ENCODE measurements around the gene ABCC10.
"Not testable (repeated sequence)": the region's sequence is repeated elsewhere in the genome, so short reads cannot be mapped to it uniquely, and the experiment has no call there.

The ABCC10 gene

DNA sequence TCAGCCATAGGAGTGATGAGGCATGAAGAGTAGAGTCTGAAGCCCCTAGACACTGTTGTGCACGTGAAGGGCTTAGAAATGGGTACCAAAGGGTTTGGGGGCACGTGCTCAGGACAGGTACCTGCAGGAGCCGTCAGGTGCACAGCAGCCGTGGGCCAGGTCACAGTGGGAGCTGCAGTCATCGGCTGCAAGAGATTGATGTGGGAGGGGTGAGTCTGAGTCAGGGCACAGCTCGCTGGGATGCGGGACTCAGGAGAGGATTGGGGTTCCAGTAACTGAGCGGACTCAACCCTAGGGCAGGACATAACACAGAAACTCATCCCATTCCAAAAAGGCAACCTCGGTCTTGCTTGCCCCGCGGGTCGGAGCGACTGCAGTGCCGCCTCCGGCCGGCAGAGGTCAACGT, 27.0 kb downstream of the ABCC10 start:
- Histone ChIP-seq H3K27ac (replicated peaks) (no peak overlapping the region), H3K4me3 (replicated peaks; ENCODE audit: insufficient read depth, low read length) (peak overlapping the region; percentile 55), H3K27me3 (ENCODE audit: insufficient read depth, poor library complexity, severe bottlenecking) (peaks cover 13% of the 10 kb centered on the region)
- DNase-seq (ENCODE audit: low read depth in 1 of 2, low spot score in 1 of 2), result peak in 1 of 2 experiments; percentile 64
- TF ChIP-seq POLR2AphosphoS5 (IDR thresholded peaks at IDR 0.05; ENCODE audit: low read depth), result no peak
- TF ChIP-seq CTCF (IDR thresholded peaks at IDR 0.05; ENCODE audit: insufficient read depth, low read length), result peak; percentile 96

DNA sequence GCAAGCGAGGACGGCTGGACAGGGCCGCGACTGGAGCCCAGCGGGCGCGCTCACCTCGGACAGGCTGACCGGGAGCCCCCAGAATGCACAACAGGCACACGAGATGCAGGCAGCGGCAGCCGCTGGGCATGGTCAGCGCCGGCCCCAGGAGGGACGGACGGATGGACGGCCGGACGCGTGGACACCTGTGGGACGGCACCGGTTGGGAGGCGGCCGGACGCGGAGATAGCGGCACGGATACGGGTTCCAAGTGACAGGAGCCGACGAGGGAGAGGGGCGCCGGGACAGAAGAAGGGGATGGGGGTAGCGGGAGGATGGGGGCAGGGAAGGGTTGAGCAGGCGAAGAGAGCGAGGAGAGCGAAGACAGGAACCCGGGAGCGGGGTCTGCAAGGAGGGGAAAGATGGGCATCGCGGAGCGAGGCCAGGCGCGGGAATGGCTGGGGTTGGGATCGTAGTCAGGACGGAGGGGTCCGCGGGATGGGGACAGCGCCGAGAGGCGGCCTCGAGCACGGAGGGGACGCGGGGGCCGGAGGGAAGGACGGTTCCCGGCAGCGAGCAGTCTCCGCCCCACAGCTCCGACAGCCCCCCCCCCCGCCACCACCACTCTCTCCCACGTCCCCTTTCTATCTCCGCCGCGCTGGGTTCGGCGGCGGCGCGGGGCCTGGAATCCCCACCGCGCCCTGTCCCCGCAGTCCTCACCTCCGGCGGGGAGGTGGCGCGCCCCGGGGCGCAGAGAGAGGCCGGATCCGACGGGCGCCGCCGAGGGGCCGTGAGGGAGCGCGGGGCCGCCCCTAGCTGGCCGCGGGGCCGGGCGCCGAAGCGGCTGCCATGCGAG, 27.6 kb downstream of the ABCC10 start:
- Histone ChIP-seq H3K27ac (replicated peaks) (no peak overlapping the region), H3K4me3 (replicated peaks; ENCODE audit: insufficient read depth, low read length) (peak overlapping the region; percentile 55), H3K27me3 (ENCODE audit: insufficient read depth, poor library complexity, severe bottlenecking) (peaks cover 13% of the 10 kb centered on the region)
- no peak for TF ChIP-seq CTCF (IDR thresholded peaks at IDR 0.05; ENCODE audit: insufficient read depth, low read length)
- no peak for TF ChIP-seq SPI1 (IDR thresholded peaks at IDR 0.05; ENCODE audit: borderline replicate concordance, low read depth)
- TF ChIP-seq, protein P1, sequence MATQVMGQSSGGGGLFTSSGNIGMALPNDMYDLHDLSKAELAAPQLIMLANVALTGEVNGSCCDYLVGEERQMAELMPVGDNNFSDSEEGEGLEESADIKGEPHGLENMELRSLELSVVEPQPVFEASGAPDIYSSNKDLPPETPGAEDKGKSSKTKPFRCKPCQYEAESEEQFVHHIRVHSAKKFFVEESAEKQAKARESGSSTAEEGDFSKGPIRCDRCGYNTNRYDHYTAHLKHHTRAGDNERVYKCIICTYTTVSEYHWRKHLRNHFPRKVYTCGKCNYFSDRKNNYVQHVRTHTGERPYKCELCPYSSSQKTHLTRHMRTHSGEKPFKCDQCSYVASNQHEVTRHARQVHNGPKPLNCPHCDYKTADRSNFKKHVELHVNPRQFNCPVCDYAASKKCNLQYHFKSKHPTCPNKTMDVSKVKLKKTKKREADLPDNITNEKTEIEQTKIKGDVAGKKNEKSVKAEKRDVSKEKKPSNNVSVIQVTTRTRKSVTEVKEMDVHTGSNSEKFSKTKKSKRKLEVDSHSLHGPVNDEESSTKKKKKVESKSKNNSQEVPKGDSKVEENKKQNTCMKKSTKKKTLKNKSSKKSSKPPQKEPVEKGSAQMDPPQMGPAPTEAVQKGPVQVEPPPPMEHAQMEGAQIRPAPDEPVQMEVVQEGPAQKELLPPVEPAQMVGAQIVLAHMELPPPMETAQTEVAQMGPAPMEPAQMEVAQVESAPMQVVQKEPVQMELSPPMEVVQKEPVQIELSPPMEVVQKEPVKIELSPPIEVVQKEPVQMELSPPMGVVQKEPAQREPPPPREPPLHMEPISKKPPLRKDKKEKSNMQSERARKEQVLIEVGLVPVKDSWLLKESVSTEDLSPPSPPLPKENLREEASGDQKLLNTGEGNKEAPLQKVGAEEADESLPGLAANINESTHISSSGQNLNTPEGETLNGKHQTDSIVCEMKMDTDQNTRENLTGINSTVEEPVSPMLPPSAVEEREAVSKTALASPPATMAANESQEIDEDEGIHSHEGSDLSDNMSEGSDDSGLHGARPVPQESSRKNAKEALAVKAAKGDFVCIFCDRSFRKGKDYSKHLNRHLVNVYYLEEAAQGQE (IDR thresholded peaks at IDR 0.05; ENCODE audit: insufficient replicate concordance, low read depth), result no peak
- no peak for TF ChIP-seq GABPA (IDR thresholded peaks at IDR 0.05; ENCODE audit: low read depth)
- no peak for TF ChIP-seq POLR2AphosphoS5 (IDR thresholded peaks at IDR 0.05; ENCODE audit: low read depth)
- peak in 1 of 2 experiments; percentile 35 for DNase-seq (ENCODE audit: low read depth in 1 of 2, low spot score in 1 of 2)

DNA sequence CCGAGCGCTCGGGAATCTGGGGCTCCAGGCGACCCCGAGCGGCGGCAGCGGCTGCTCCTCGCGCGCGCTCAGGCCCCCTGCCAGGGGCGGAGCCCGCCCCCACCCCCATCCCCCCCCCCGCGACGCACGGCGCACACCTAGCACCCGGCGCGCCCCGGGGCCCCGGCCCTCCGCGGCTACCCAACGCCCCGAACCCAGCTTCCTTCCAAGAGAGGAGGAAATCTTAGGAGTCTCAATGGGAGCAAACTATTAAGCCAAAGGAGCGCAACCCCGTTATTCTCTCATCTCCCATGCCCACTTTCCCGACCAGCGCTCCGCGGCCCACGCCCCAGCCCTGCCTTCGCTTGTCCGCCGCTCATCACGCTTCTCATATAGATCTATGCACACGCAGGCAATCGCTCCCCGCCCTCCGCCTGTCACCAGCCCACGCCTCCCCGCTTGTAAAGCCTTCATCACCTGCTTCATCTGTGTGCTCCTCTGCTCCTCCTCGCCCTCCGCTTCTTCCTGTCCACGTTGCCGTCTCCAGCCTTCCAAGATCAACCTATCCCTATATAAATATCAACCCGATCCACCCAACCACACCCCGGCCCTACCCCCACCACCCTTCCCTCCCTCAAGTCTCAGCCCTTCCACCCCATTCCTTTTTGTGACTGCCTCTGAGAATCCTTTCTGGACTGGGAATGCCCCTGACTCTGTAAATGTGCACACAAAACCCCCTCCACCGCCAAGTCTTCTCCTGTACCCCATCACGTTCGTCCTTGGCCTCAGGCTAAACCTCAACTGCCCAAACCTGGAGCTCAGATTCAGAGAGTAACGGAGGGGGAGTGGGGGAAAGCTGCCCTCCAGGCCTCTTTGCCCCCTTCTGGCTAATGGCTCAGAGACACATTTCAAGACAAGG, 28.4 kb downstream of the ABCC10 start, which contains the start of gene DLK2:
Gene DLK2, minus strand, starts transcription at position 18 of the 898 bp plus-strand sequence. CDS start 723 bp downstream, outside the sequence.
- Histone ChIP-seq H3K4me3 (replicated peaks; ENCODE audit: insufficient read depth, low read length) (peak within 1 kb of the TSS; percentile 55), H3K27me3 (ENCODE audit: insufficient read depth, poor library complexity, severe bottlenecking) (peaks cover 13% of the 10 kb centered on the region), H3K27ac (replicated peaks) (no peak within 1 kb of the TSS)
- TF ChIP-seq, protein P1 (IDR thresholded peaks at IDR 0.05; ENCODE audit: insufficient replicate concordance, low read depth), result no peak
- TF ChIP-seq POLR2AphosphoS5 (IDR thresholded peaks at IDR 0.05; ENCODE audit: low read depth), result peak; percentile 24; the same call in 1 of the 2 replicates
- peak in 1 of 2 experiments; percentile 19 for DNase-seq (ENCODE audit: low read depth in 1 of 2, low spot score in 1 of 2)

DNA sequence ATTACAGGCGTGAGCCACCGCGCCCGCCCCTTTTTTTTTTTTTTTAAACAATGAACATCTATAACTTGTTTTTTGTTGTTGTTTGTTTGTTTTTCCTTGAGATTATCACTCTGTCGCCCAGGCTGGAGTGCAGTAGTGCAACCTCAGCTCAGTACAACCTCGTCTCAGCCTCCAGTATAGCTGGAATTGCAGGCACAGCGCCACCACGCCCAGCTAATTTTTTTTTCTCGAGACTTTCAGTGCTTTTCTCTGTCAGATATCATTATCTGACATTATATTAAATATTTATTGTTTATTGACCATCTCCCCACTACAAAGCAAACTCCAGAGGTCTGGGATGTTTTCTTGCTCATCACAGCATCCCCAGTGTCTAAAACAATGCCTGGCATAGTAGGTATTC, 30.3 kb downstream of the ABCC10 start:
- no peak overlapping the region for H3K27ac ChIP-seq (replicated peaks)
- TF ChIP-seq, protein P1 (IDR thresholded peaks at IDR 0.05; ENCODE audit: insufficient replicate concordance, low read depth), result no peak
- TF ChIP-seq GABPA (IDR thresholded peaks at IDR 0.05; ENCODE audit: low read depth) (no peak), POLR2AphosphoS5 (IDR thresholded peaks at IDR 0.05; ENCODE audit: low read depth) (no peak), CTCF (IDR thresholded peaks at IDR 0.05; ENCODE audit: insufficient read depth, low read length) (no peak), SPI1 (IDR thresholded peaks at IDR 0.05; ENCODE audit: borderline replicate concordance, low read depth) (no peak)
- peaks cover 13% of the 10 kb centered on the region for H3K27me3 ChIP-seq (ENCODE audit: insufficient read depth, poor library complexity, severe bottlenecking)
- no peak overlapping the region for H3K4me3 ChIP-seq (replicated peaks; ENCODE audit: insufficient read depth, low read length)
- DNase-seq (ENCODE audit: low read depth in 1 of 2, low spot score in 1 of 2), result no peak

- H3K27ac ChIP-seq (replicated peaks); DNase-seq (ENCODE audit: low read depth in 1 of 2, low spot score in 1 of 2); H3K4me3 ChIP-seq (replicated peaks; ENCODE audit: insufficient read depth, low read length): not testable (repeated sequence)
- peaks cover 13% of the 10 kb centered on the region for H3K27me3 ChIP-seq (ENCODE audit: insufficient read depth, poor library complexity, severe bottlenecking)
Observed at GRCh38 chr6:43458154-43458553, 30.8 kb downstream of the ABCC10 start.
